ENCODE data around the gene CAPN15. TPM values are rescaled to one million over a fixed set of nuclear protein-coding genes. Genes with fewer than 3 reads are reported as not detected.

The CAPN15 gene
- total and polyA plus RNA-seq, 2 of the 4 experiments (the other 2 are of a cell fraction) = 9.3 to 24.3 TPM

GRCh38 chr16:572865-573650 is 45.5 kb downstream of the CAPN15 start:
- H3K4me3 ChIP-seq (ENCODE audit: insufficient read depth, low read depth, low read length) = no peak overlapping the region
- no peak overlapping the region for H2AK5ac ChIP-seq (ENCODE audit: low read depth, low read length)
- ChIA-PET CTCF (no interaction called here), POLR2A (ENCODE audit: unreplicated experiment) (no interaction called here)
- H3K9me3 ChIP-seq (ENCODE audit: control insufficient read depth, insufficient read depth, low read length) = no peaks in the 10 kb centered on the region
- no peak overlapping the region for H2BK20ac ChIP-seq (ENCODE audit: low read depth, low read length)
- H3K56ac ChIP-seq (ENCODE audit: extremely low read depth, insufficient read depth, low read length) = no peak overlapping the region
- H3K4me1 ChIP-seq (ENCODE audit: control insufficient read depth, insufficient read depth, low read length) = peaks cover 10% of the 10 kb centered on the region
- H4K8ac ChIP-seq (ENCODE audit: low read depth in 2 of 2, low read length in 2 of 2) = no peak overlapping the region
- no peak overlapping the region for H4K5ac ChIP-seq (ENCODE audit: low read depth, low read length)
- H3K18ac ChIP-seq (ENCODE audit: low read depth, low read length) = no peak overlapping the region
- no peak for DNase-seq
- H3K79me1 ChIP-seq (ENCODE audit: low read depth in 1 of 2, low read length in 2 of 2) = peaks cover 3 to 31% of the 10 kb centered on the region in 2 experiments; a peak in 2 of 4 replicates
- BruUV-seq (replicated peaks) = no TSS peak
- TF ChIP-seq MXI1 (IDR thresholded peaks at IDR 0.05; ENCODE audit: borderline replicate concordance, low read depth, low read length) = no peak
- TF ChIP-seq SMC3 (IDR thresholded peaks at IDR 0.05; ENCODE audit: low read depth, low read length) = no peak
- no peak for TF ChIP-seq NFE2L2 (IDR thresholded peaks at IDR 0.05; ENCODE audit: low read depth, low read length)
- no peak overlapping the region for H2AFZ ChIP-seq (replicated peaks; ENCODE audit: low read length, poor library complexity)
- peaks cover 8% of the 10 kb centered on the region for H4K20me1 ChIP-seq (ENCODE audit: insufficient read depth, low read length)
- H3K9ac ChIP-seq (ENCODE audit: low read depth, low read length) = no peak overlapping the region
- H3K9me1 ChIP-seq (ENCODE audit: insufficient read depth, low read length) = no peaks in the 10 kb centered on the region
- no peak overlapping the region for H2AK9ac ChIP-seq (replicated peaks; ENCODE audit: low read depth, low read length, poor library complexity)
- no peaks in the 10 kb centered on the region for H3K27me3 ChIP-seq (ENCODE audit: control insufficient read depth, insufficient read depth, low read length)
- H2BK120ac ChIP-seq (ENCODE audit: low read depth, low read length) = no peak overlapping the region
- intact Hi-C loops (cut with micrococcal nuclease) = no loop called here
- H2BK15ac ChIP-seq (ENCODE audit: low read depth, low read length) = no peak overlapping the region
- no peak overlapping the region for H3K23ac ChIP-seq (ENCODE audit: low read depth, low read length)
- H3K4ac ChIP-seq (ENCODE audit: low read depth, low read length) = no peak overlapping the region
- H3K4me2 ChIP-seq (ENCODE audit: low read depth, low read length) = no peak overlapping the region
- dilution Hi-C loops (cut with HindIII; ENCODE audit: low sequenced_read_pairs, unreplicated experiment) = no loop called here
- H3K14ac ChIP-seq (replicated peaks; ENCODE audit: low read depth, low read length) = no peak overlapping the region
- 80% methylated on average over 2 of the region's 27 CpGs; no CpG with 5 or more reads in 1 of the 2 experiments for WGBS, 2 experiments (ENCODE audit: extremely low coverage in 2 of 2, insufficient read length in 1 of 2)
- no peak overlapping the region for H4K91ac ChIP-seq (ENCODE audit: insufficient read depth, low read depth, low read length)
- H2BK5ac ChIP-seq (ENCODE audit: low read depth, low read length, poor library complexity, severe bottlenecking) = no peak overlapping the region
- ATAC-seq (ENCODE audit: low read depth) = no peak
- H3K27ac ChIP-seq (ENCODE audit: insufficient read depth, low read length) = no peak overlapping the region
- in situ Hi-C loops (cut with MboI; ENCODE audit: low sequenced_read_pairs) = no loop called here
- peaks cover 12% of the 10 kb centered on the region; the same call in 1 of the 2 replicates for H3K36me3 ChIP-seq (ENCODE audit: control insufficient read depth, insufficient read depth, low read length)

Measured in IMR-90 (cell line).